Progenitor cell of endocrine pancreas (in vitro differentiated cells): ENCODE results near the gene NRXN3. TPM values are rescaled to one million over a fixed set of nuclear protein-coding genes. Genes with fewer than 3 reads are reported as not detected.

Source experiments
- DNase-seq: peaks from one replicate; pipeline ENCODE4 v3.0.0; 2021; ENCODE audit warnings: low spot score; ENCODE audit not compliant: unreplicated experiment
- H3K27ac Mint-ChIP-seq: 2 replicates; pipeline ENCODE4 v1.8.0; 2021; ENCODE audit warnings: mild to moderate bottlenecking, moderate library complexity, mixed read lengths
- H3K27me3 Mint-ChIP-seq: 2 replicates; pipeline ENCODE4 v1.8.0; 2021; ENCODE audit warnings: mixed read lengths
- H3K36me3 Mint-ChIP-seq: 2 replicates; pipeline ENCODE4 v1.8.0; 2022; ENCODE audit warnings: mixed read lengths; ENCODE audit not compliant: insufficient read depth
- H3K4me1 Mint-ChIP-seq: 2 replicates; pipeline ENCODE4 v1.8.0; 2021; ENCODE audit warnings: low read depth, mixed read lengths
- H3K4me3 Mint-ChIP-seq: 2 replicates; pipeline ENCODE4 v1.8.0; 2021; ENCODE audit warnings: low read depth, mild to moderate bottlenecking, moderate library complexity, mixed read lengths
- H3K9me3 Mint-ChIP-seq: 2 replicates; pipeline ENCODE4 v1.8.0; 2021; ENCODE audit warnings: low read depth, mixed read lengths
- CTCF ChIP-seq: fragments of 200-600 bp; sonication (generic); IDR thresholded peaks from one replicate; pipeline ENCODE4 v1.5.0; 2021; ENCODE audit warnings: antibody characterized with exemption, mild to moderate bottlenecking; ENCODE audit not compliant: unreplicated experiment
- total RNA-seq: library from RNA; stranded (reverse); gene quantifications from 2 replicates; pipeline ENCODE4 v1.2.1, GENCODE V29; 2021

NRXN3 gene
- total RNA-seq, 1 donor from 2014 or later, result 22.1 TPM

GRCh38 chr14:78220273-78220672 lies 50.1 kb downstream of the NRXN3 start:
- DNase-seq, result no peak
- H3K9me3 Mint-ChIP-seq, result no peaks in the 10 kb centered on the region
- TF ChIP-seq CTCF, result no peak
- no peaks in the 10 kb centered on the region for H3K36me3 Mint-ChIP-seq
- H3K4me1 Mint-ChIP-seq, result no peaks in the 10 kb centered on the region
- H3K27ac Mint-ChIP-seq, result no peak overlapping the region
- H3K27me3 Mint-ChIP-seq, result no peaks in the 10 kb centered on the region
- no peak overlapping the region for H3K4me3 Mint-ChIP-seq

GRCh38 chr14:78222746-78223145 lies 52.6 kb downstream of the NRXN3 start:
- H3K27me3 Mint-ChIP-seq, result no peaks in the 10 kb centered on the region
- no peak overlapping the region for H3K4me3 Mint-ChIP-seq
- no peaks in the 10 kb centered on the region for H3K9me3 Mint-ChIP-seq
- no peaks in the 10 kb centered on the region for H3K4me1 Mint-ChIP-seq
- TF ChIP-seq CTCF, result no peak
- DNase-seq, result no peak
- no peak overlapping the region for H3K27ac Mint-ChIP-seq
- H3K36me3 Mint-ChIP-seq, result no peaks in the 10 kb centered on the region

GRCh38 chr14:78227248-78228077 lies 57.3 kb downstream of the NRXN3 start:
- Mint-ChIP-seq H3K27ac (no peak overlapping the region), H3K4me1 (no peaks in the 10 kb centered on the region), H3K36me3 (no peaks in the 10 kb centered on the region), H3K9me3 (no peaks in the 10 kb centered on the region), H3K27me3 (peaks cover 17% of the 10 kb centered on the region), H3K4me3 (no peak overlapping the region)
- no peak for DNase-seq
- TF ChIP-seq CTCF, result no peak

- H3K4me1 Mint-ChIP-seq, result no peaks in the 10 kb centered on the region
- no peak for TF ChIP-seq CTCF
- no peaks in the 10 kb centered on the region for H3K36me3 Mint-ChIP-seq
- H3K27me3 Mint-ChIP-seq, result peaks cover 17% of the 10 kb centered on the region
- no peak for DNase-seq
- no peak overlapping the region for H3K4me3 Mint-ChIP-seq
- H3K27ac Mint-ChIP-seq, result no peak overlapping the region
- H3K9me3 Mint-ChIP-seq, result no peaks in the 10 kb centered on the region
These were observed 58.6 kb downstream of the NRXN3 start for GRCh38 chr14:78228702-78229327.

- H3K4me3 Mint-ChIP-seq, result no peak overlapping the region
These were observed 62.2 kb downstream of the NRXN3 start for GRCh38 chr14:78232231-78233000.

More at GRCh38 chr14:78232231-78233000, 62.2 kb downstream of the NRXN3 start:
- Mint-ChIP-seq H3K36me3 (no peaks in the 10 kb centered on the region), H3K27me3 (peaks cover 17% of the 10 kb centered on the region), H3K27ac (no peak overlapping the region), H3K4me1 (no peaks in the 10 kb centered on the region), H3K9me3 (no peaks in the 10 kb centered on the region)
- no peak for TF ChIP-seq CTCF
- no peak for DNase-seq
